Measurements from ENCODE around the gene TOMM70.
A peak's percentile ranks its signal among the peaks of the same experiment; 100 is the strongest.
"Not testable (repeated sequence)": the region's sequence is repeated elsewhere in the genome, so short reads cannot be mapped to it uniquely, and the experiment has no call there.

TOMM70 gene

DNA sequence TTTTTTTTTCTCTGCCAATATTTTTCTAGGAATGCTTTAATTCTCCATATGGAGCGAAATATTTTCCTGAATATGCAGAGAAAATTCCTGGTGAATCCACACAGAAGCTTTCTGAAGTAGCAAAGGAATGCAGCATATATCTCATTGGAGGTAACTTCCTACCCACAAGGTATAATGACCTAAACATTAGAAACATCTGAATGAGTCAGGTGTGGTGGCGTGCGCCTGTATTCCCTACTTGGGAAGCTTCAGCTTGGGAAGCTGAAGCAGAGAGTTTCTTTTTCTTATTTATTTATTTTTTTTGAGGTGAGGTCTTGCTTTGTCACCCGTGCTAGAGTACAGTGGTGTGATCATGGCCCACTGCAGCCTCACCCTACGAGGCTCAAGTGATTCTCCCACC, 61.1 kb downstream of the TOMM70 start:
- TF ChIP-seq, protein P1, sequence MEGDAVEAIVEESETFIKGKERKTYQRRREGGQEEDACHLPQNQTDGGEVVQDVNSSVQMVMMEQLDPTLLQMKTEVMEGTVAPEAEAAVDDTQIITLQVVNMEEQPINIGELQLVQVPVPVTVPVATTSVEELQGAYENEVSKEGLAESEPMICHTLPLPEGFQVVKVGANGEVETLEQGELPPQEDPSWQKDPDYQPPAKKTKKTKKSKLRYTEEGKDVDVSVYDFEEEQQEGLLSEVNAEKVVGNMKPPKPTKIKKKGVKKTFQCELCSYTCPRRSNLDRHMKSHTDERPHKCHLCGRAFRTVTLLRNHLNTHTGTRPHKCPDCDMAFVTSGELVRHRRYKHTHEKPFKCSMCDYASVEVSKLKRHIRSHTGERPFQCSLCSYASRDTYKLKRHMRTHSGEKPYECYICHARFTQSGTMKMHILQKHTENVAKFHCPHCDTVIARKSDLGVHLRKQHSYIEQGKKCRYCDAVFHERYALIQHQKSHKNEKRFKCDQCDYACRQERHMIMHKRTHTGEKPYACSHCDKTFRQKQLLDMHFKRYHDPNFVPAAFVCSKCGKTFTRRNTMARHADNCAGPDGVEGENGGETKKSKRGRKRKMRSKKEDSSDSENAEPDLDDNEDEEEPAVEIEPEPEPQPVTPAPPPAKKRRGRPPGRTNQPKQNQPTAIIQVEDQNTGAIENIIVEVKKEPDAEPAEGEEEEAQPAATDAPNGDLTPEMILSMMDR (IDR thresholded peaks at IDR 0.05; ENCODE audit: low read depth, low read length, missing control alignments) = no peak
- H3K4me3 ChIP-seq (ENCODE audit: low read depth, low read length) = no peak overlapping the region
- no peak for DNase-seq (ENCODE audit: low read depth)
- in situ Hi-C loops (cut with HindIII; ENCODE audit: low sequenced_read_pairs) = no loop called here

DNA sequence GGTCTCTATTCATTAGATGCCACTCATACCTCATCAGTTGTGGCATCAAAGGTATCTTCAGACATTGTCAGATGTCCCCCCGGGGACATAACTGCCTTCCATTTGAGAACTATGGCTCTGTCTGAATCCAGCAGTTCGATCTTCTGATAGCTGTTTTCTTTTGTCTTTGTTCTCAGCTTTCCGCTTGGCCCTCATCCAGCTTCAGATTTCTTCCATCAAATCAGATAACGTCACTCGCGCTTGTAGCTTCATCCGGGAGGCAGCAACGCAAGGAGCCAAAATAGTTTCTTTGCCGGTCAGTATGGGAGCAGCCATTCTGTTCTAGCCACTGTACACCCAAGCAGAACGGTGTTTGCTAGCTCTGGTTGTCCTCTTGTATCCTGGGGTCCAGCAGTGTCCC, 62.0 kb downstream of the TOMM70 start:
- TF ChIP-seq, protein P1 (IDR thresholded peaks at IDR 0.05; ENCODE audit: low read depth, low read length, missing control alignments) = no peak
- in situ Hi-C loops (cut with HindIII; ENCODE audit: low sequenced_read_pairs) = no loop called here
- H3K4me3 ChIP-seq (ENCODE audit: low read depth, low read length) = no peak overlapping the region
- no peak for DNase-seq (ENCODE audit: low read depth)

DNA sequence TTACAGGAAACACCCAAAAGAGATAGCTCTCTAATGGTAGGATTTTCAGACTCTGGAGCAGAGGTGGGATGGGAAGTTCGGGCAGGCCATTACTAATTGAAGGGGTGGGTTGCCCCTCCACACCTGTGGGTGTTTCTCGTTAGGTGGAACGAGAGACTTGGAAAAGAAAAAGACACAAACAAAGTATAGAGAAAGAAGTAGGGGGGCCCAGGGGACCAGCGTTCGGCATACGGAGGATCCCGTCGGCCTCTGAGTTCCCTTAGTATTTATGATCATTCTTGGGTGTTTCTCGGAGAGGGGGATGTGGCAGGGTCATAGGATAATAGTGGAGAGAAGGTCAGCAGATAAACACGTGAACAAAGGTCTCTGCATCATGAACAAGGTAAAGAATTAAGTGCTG, 64.7 kb downstream of the TOMM70 start:
- in situ Hi-C loops (cut with HindIII; ENCODE audit: low sequenced_read_pairs); H3K4me3 ChIP-seq (ENCODE audit: low read depth, low read length); DNase-seq (ENCODE audit: low read depth): not testable (repeated sequence)

DNA sequence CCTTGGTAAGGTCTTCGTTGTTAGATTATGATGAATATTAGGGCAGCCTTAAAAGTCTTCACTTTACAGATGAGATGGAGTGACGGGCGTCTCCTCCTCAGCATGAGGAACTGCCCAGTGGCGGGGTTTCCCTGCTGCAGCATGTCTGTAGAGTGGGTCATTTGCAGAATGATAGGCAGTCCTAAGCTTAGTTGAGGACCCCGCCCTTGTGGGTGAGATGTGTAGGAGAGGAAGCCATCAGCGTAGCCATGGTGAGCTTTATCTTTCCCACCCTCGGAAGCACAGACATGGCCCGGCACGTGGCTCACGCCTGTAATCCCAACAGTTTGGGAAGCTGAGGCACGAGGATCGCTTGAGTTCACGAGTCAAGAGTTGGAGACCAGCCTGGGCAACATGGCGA, 65.5 kb downstream of the TOMM70 start:
- TF ChIP-seq, protein P1 (IDR thresholded peaks at IDR 0.05; ENCODE audit: low read depth, low read length, missing control alignments) = no peak
- no peak for DNase-seq (ENCODE audit: low read depth)
- peak overlapping the region; percentile 49 for H3K4me3 ChIP-seq (ENCODE audit: low read depth, low read length)
- in situ Hi-C loops (cut with HindIII; ENCODE audit: low sequenced_read_pairs) = no loop called here

DNA sequence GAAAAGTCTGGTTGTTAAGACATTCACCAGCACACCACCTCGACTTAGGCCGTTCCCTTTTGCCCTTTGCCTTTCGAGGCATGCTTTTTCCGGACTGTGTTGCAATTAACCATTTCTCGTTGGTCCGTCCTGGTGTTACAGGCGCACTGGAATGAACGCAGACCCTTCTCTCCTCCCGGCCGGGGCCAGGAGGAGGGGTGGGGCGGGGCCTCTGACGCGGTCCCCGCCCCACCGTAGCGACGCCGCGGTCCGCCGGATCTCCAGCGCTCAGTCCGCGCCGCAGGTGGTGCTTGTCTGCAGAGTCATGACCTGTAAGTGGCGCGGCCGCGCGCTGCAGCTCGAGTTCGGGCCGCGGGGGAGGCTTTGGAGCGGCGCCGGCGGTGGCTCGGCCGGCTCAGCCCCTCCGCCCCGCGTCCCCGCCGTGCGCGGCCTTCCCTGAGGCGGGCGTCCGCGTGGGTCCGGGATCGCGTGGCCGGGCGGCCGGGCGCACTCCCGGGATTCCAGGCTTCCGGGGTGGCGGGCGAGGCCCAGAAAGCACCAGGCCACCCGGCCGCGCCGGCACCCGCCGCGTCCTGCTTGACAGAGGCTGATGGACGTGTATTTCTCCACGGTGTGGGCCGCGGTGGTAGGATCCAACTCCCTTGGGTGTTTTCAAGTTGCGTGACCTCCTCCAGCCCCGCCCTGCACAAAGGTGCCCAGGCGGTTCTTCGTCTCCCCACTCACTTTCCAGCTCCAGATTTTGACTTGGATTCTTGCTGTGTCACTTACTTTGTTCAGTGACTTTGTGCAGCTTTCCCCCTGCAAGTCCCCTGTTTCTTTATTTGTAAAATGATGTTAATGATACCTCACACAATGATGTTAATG, 66.2 kb downstream of the TOMM70 start, which contains the start of gene NIT2:
Gene NIT2 (plus strand): TSS at position 270 of the 864 bp plus-strand sequence. CDS start 35 bp downstream, at position 305.
- peak within 1 kb of the TSS; percentile 49 for H3K4me3 ChIP-seq (ENCODE audit: low read depth, low read length)
- peak; percentile 24 for DNase-seq (ENCODE audit: low read depth)
- TF ChIP-seq, protein P1 (IDR thresholded peaks at IDR 0.05; ENCODE audit: low read depth, low read length, missing control alignments) = no peak
- in situ Hi-C loops (cut with HindIII; ENCODE audit: low sequenced_read_pairs) = no loop called here

DNA sequence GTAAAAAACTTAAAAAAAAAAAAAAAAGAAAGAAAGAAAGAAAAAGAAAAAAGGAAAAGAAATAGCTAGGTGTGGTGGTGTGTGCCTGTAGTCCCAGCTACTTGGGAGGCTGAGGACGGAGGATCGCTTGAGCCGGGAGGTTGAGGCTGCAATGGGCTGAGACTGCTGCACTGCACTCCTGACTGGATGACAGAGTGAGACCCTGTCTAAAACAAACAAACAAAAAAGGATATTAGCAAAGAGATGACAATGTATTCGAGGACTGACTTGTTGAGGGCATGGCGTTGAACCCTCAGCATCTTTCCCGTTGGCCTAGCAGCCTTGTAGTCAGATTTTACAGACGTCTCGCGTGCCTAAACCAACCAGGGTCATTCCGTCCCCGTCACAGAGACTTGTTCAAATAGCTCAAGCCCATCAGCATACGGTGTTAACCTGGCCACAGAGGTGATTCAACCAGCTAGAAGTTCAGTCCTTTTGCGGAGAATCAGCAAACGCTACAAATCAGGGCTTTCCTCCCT, 66.9 kb downstream of the TOMM70 start:
- peak overlapping the region; percentile 49 for H3K4me3 ChIP-seq (ENCODE audit: low read depth, low read length)
- in situ Hi-C loops (cut with HindIII; ENCODE audit: low sequenced_read_pairs) = no loop called here
- TF ChIP-seq, protein P1 (IDR thresholded peaks at IDR 0.05; ENCODE audit: low read depth, low read length, missing control alignments) = no peak
- DNase-seq (ENCODE audit: low read depth) = no peak

DNA sequence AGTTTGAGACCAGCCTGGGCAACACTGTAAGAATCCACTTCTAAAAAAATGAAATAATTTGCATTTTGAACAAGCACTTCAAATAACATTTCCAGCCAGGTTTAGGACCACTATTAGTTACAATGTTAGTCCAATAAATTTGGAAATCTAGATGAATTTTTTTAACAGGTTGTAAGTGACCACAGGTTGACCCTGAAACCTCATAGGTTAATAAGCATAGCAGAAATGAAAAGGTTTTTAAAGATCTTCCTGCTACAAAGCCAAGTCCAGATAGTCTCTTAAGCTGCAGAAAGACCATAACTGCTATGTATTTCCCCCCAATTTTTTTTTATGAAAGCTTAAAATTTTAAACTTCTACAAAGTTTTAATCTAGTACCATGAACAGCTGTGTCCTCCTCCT, 67.8 kb downstream of the TOMM70 start:
- in situ Hi-C loops (cut with HindIII; ENCODE audit: low sequenced_read_pairs) = no loop called here
- TF ChIP-seq, protein P1 (IDR thresholded peaks at IDR 0.05; ENCODE audit: low read depth, low read length, missing control alignments) = no peak
- H3K4me3 ChIP-seq (ENCODE audit: low read depth, low read length) = no peak overlapping the region
- peak; percentile 48 for DNase-seq (ENCODE audit: low read depth)

Measured in astrocyte of the cerebellum (primary cell).